ENCODE results near the gene ZNF148. TPM values are rescaled to one million over a fixed set of nuclear protein-coding genes. Genes with fewer than 3 reads are reported as not detected.

The ZNF148 gene
- polyA plus RNA-seq, 1 donor, result 21.8 TPM

DNA sequence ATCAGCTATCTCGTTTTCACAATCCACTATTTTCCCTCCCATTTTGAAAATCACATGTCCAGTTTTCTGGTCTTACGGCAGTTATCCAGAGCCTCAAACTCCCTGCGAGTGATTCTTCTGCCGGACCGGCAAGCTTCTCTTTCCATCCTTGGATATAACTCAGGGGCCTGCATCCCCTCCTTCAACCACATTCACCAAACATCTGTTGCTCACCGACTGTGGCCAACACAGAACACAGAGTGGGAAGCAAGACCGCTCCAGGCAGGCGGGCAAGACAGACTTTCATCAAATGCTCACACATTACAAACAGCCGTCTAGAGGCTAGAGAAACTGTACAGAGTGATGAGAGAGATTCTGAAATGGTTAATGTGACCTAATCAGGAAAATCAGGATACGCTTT is 154.9 kb downstream of the ZNF148 start:
- DNase-seq, result no peak

DNA sequence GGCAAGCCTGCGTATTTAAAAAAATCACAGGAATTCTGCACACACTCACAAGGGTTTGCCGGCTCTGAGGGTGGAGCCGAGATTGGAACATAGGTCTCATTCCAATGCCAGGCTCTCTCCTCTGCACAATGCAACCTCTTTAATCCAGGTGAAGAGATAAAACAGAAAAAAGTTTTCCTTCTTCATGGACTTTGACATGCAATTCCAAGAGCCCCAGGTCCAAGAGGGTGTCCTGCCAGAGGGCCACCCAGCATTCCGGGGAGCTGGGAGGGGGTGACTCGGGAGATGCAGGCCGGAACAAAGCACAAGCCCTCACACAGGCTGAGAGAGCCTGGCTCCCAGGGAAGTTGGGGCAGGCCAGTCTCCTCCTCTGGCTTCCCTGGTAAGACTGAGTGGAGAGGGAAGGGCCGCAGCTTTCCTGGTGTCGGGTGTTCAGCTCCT is 155.8 kb downstream of the ZNF148 start:
- no peak for DNase-seq

- no peak for DNase-seq
Observed at GRCh38 chr3:125214738-125215137, 160.4 kb downstream of the ZNF148 start.

GRCh38 chr3:125213946-125214542 is 161.1 kb downstream of the ZNF148 start:
- no peak for DNase-seq

DNA sequence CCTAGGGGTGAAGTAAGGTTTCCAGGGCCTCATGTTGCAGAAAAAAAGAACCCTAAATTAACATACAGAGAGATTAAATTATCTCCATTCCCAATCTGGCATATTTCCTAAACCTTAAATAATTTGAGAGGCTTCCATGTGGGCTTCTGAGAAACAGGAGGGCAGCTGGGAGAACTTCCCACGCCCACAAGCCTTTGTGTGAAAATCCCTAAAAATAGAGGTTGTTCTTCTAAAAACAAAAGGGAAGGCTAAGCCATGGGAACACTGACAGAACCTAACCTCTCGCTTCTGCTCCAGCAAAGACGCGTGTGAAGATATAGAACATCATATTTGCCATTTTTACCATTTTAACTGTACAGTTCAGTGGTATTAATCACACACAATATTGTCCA is 161.8 kb downstream of the ZNF148 start:
- no peak for DNase-seq

GRCh38 chr3:125212509-125213363 is 162.4 kb downstream of the ZNF148 start, which contains the start of gene SLC12A8:
Gene SLC12A8 (minus strand): TSS chr3:125212748. CDS start chr3:125211349, 1,399 bp downstream.
- no peak for DNase-seq

GRCh38 chr3:125212091-125212508 is 163.0 kb downstream of the ZNF148 start:
- DNase-seq, result no peak

GRCh38 chr3:125211523-125212090 is 163.5 kb downstream of the ZNF148 start:
- DNase-seq, result no peak

DNA sequence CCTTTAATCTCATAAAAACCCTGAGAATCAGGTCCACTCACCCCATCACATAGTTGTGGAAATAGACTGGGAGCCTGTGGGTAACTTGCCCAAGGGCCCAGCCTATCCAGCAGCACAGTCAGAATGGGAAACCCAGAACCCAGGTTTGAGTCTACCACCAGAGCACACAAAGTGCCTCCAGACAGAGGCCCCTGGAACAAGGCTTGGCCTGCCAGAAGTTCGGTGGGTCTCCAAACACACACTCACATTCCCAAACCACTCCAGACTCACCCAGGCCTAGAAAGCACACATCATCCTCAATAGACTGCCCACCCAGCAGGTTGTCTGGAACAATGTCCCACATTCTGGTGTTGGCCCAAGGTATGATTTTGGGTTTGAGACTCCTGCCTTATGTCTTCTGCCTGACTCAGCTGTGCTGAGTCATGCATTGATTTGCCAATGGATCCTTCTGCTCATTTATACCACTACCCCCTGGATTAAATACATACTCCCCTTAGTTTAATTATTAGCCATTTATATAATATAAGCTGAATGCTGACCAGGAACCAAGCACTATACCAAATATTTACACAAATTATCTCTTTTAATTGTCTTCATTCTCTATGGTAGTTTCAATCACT is 167.1 kb downstream of the ZNF148 start:
- DNase-seq, result no peak

DNA sequence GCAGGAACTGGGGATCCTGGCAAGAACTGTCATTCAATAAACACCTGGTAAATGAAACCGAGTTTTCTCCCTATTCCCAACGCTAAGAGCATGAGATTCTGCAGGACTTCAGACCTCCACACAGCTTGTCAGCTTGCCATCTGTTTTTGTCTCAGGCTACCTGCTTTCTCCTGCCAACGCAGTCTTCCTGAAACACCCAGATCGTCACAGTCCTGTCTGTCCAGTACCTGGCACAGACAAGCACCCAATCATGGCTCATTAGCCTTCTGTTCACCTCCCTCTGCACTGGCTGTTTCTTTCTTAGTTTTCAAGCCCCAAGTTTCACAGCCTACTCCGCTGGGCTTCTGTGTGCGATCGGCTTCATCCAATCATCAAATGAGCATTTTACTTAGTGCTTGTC is 167.6 kb downstream of the ZNF148 start:
- no peak for DNase-seq

- no peak for DNase-seq
Observed at GRCh38 chr3:125206934-125207333, 168.2 kb downstream of the ZNF148 start.

DNA sequence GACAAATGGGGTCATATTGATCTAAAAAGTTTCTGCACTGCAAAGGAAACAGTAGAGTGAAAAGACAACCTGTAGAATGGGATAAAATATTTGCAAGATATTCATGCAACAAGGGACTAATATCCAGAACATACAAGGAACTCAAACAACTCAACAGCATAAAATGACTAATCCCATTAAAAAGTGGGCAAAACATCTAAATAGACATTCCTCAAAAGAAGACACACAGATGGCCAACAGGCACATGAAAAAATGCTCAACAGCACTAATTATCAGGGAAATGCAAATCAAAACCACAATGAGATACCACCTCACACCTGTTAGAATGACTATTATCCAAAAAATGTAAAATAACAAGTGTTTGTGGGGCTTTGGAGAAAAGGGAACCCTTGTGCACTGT is 171.4 kb downstream of the ZNF148 start:
- no peak for DNase-seq

DNA sequence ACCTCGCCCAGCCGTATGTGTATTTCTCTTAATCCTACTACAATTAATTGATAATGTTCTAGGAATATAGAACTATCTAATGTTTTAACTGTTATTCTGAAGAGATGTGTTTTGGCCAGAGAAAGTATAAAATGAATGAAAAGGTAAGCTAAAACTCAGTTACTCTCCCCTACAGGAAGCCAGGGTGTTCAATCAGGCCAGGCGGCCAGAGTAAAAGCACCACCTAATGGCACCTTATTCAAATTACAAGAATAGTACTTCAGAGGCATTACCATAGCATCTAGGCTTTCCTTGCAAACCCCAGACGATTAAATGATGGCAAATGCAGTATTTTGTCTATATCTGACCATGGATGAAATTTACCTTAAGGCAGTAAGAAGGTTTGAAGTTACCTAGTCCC is 172.9 kb downstream of the ZNF148 start:
- no peak for DNase-seq

- DNase-seq, result no peak
Observed at GRCh38 chr3:125200731-125201139, 174.4 kb downstream of the ZNF148 start.

DNA sequence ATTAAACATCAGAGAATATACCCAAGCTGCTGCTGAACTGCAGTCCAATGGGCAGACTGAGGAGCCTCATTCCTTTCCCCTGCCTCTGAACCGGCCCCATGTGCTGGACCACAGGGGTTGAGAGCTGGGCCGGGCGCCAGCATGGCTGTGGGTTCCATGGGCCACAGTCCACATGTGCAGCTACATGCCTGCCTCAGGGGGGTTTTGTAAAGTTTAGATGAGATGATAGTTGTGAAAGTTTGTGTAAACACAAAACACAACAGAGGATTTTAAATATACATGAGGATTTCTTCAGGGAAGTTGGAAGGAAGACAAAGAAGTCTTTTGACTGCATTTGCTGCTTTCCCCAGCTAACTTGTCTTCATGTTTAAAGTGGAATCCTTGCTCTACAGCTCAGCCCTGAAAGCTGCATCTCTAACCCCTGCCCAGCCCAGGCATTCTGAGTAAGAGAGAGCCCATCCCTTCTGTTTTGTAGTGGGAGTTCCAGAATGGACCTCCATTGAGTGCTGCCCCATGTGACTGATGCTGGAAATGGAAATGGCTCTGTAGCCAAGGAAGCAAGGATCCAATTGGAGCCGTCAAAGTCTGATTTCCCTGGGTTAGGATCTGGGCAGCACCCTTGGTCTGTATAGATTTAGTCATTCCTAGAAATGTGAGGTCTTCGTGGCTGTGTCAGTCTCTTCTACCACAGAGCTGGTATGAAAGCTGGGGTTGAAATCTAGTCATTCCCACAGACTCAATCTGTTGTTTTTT is 180.1 kb downstream of the ZNF148 start:
- no peak for DNase-seq

DNA sequence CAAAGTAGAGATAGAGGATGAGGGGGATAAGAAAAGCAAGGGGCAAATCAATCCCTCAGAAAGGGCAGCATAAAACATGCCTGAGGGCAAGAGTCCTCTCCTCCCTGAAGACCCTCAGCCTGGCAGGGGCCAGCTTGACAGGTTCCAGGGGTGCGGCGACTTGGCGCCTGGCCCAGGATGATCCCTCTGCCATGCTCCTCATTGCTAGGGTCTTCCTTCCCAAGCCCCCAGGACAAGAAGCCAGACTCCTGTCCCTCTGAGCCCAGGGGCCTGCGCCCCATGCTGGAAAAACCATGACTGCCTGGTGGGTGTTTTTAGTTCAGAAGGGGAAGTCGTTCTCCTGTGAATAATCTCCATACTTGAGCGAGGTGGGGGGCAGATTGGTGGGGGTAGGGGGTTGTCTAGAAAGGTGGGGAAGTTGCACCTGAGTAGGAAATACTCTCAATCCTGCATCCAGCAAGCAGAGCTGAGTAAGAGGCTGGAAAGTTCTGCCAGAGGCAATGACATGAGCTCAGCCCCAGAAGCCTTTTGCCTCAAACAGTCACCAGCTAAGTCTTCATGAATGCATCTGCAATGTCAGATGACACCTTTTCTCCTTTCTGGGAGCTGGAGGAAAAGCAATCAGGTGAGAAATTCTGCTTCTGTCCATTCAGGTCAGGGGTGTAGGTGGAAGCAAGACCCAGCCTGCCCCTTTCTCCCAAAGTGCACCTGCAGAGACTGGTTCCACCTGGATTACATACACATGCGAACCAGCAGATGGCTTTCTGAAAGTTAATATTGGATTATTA is 180.9 kb downstream of the ZNF148 start:
- no peak for DNase-seq

- no peak for DNase-seq
Observed at GRCh38 chr3:125192190-125193035, 182.7 kb downstream of the ZNF148 start.

- DNase-seq, result no peak
Observed at GRCh38 chr3:125191730-125192129, 183.4 kb downstream of the ZNF148 start.

DNA sequence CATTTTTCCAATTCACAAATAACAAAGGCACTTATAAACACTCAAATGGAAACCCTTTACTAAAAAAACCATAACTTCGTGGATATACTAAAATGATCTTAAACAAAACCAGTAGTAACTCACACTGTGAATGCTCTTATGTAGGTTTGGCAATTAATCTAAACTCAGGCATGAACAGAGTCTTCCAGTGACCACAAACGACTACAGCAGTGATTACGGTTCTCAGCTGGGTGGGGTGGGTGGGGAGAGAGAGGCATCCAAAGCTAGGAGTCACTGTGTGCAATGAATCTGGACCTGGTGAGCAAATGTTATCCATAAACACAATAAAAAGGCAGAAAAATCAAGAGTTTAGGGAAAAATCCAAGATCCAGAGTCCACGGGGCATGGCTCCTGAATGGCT is 183.9 kb downstream of the ZNF148 start:
- no peak for DNase-seq

DNA sequence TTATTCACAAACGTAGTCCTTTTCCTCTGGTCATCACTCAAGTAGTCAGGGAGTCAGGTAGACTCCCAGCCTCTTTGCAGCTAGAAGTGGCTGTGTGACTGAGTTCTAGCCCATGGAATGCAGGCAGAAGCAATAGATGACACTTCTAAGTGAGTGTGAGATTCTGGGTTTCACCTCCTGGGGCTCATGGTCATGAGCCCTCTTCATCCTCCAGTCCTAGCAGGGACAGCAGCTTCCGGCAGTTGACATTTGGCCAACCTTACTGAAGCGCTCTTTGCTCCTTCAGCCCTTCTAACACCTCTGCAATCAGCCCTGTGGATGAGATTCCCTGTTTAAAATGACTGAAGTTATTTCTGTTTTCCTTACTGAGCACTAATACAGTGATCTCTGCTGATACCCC is 184.3 kb downstream of the ZNF148 start:
- DNase-seq, result no peak
